ENCODE data around the gene NDUFS7.

DNA sequence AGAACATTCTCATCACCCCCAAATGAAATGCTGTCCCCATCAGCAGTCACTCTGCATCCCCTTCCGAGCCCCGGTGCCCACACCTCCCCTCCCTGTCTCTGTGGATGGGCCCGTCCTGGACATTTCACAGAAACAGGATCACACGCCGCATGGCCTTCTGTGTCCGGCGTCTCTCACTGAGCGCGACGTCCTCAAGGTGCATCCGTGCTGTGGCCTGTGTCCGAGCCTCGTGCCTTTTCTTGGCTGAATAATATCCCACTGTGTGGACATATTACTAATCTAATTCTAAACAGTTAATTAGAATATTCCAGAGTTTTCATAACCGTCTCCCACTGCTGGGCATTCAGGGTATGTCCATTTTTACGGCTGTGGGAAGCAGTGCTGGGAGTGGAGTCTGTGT lies 8.7 kb downstream of the NDUFS7 start:
- TF ChIP-seq, protein P1, sequence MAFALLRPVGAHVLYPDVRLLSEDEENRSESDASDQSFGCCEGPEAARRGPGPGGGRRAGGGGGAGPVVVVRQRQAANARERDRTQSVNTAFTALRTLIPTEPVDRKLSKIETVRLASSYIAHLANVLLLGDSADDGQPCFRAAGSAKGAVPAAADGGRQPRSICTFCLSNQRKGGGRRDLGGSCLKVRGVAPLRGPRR (CRISPR knock-in tag; IDR thresholded peaks at IDR 0.05): no peak
- TF ChIP-seq, protein P2, sequence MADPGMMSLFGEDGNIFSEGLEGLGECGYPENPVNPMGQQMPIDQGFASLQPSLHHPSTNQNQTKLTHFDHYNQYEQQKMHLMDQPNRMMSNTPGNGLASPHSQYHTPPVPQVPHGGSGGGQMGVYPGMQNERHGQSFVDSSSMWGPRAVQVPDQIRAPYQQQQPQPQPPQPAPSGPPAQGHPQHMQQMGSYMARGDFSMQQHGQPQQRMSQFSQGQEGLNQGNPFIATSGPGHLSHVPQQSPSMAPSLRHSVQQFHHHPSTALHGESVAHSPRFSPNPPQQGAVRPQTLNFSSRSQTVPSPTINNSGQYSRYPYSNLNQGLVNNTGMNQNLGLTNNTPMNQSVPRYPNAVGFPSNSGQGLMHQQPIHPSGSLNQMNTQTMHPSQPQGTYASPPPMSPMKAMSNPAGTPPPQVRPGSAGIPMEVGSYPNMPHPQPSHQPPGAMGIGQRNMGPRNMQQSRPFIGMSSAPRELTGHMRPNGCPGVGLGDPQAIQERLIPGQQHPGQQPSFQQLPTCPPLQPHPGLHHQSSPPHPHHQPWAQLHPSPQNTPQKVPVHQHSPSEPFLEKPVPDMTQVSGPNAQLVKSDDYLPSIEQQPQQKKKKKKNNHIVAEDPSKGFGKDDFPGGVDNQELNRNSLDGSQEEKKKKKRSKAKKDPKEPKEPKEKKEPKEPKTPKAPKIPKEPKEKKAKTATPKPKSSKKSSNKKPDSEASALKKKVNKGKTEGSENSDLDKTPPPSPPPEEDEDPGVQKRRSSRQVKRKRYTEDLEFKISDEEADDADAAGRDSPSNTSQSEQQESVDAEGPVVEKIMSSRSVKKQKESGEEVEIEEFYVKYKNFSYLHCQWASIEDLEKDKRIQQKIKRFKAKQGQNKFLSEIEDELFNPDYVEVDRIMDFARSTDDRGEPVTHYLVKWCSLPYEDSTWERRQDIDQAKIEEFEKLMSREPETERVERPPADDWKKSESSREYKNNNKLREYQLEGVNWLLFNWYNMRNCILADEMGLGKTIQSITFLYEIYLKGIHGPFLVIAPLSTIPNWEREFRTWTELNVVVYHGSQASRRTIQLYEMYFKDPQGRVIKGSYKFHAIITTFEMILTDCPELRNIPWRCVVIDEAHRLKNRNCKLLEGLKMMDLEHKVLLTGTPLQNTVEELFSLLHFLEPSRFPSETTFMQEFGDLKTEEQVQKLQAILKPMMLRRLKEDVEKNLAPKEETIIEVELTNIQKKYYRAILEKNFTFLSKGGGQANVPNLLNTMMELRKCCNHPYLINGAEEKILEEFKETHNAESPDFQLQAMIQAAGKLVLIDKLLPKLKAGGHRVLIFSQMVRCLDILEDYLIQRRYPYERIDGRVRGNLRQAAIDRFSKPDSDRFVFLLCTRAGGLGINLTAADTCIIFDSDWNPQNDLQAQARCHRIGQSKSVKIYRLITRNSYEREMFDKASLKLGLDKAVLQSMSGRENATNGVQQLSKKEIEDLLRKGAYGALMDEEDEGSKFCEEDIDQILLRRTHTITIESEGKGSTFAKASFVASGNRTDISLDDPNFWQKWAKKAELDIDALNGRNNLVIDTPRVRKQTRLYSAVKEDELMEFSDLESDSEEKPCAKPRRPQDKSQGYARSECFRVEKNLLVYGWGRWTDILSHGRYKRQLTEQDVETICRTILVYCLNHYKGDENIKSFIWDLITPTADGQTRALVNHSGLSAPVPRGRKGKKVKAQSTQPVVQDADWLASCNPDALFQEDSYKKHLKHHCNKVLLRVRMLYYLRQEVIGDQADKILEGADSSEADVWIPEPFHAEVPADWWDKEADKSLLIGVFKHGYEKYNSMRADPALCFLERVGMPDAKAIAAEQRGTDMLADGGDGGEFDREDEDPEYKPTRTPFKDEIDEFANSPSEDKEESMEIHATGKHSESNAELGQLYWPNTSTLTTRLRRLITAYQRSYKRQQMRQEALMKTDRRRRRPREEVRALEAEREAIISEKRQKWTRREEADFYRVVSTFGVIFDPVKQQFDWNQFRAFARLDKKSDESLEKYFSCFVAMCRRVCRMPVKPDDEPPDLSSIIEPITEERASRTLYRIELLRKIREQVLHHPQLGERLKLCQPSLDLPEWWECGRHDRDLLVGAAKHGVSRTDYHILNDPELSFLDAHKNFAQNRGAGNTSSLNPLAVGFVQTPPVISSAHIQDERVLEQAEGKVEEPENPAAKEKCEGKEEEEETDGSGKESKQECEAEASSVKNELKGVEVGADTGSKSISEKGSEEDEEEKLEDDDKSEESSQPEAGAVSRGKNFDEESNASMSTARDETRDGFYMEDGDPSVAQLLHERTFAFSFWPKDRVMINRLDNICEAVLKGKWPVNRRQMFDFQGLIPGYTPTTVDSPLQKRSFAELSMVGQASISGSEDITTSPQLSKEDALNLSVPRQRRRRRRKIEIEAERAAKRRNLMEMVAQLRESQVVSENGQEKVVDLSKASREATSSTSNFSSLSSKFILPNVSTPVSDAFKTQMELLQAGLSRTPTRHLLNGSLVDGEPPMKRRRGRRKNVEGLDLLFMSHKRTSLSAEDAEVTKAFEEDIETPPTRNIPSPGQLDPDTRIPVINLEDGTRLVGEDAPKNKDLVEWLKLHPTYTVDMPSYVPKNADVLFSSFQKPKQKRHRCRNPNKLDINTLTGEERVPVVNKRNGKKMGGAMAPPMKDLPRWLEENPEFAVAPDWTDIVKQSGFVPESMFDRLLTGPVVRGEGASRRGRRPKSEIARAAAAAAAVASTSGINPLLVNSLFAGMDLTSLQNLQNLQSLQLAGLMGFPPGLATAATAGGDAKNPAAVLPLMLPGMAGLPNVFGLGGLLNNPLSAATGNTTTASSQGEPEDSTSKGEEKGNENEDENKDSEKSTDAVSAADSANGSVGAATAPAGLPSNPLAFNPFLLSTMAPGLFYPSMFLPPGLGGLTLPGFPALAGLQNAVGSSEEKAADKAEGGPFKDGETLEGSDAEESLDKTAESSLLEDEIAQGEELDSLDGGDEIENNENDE (IDR thresholded peaks at IDR 0.05; ENCODE audit: low read depth, low read length): no peak
- no peak for TF ChIP-seq SMARCA4 (IDR thresholded peaks at IDR 0.05)
- TF ChIP-seq, protein P3, sequence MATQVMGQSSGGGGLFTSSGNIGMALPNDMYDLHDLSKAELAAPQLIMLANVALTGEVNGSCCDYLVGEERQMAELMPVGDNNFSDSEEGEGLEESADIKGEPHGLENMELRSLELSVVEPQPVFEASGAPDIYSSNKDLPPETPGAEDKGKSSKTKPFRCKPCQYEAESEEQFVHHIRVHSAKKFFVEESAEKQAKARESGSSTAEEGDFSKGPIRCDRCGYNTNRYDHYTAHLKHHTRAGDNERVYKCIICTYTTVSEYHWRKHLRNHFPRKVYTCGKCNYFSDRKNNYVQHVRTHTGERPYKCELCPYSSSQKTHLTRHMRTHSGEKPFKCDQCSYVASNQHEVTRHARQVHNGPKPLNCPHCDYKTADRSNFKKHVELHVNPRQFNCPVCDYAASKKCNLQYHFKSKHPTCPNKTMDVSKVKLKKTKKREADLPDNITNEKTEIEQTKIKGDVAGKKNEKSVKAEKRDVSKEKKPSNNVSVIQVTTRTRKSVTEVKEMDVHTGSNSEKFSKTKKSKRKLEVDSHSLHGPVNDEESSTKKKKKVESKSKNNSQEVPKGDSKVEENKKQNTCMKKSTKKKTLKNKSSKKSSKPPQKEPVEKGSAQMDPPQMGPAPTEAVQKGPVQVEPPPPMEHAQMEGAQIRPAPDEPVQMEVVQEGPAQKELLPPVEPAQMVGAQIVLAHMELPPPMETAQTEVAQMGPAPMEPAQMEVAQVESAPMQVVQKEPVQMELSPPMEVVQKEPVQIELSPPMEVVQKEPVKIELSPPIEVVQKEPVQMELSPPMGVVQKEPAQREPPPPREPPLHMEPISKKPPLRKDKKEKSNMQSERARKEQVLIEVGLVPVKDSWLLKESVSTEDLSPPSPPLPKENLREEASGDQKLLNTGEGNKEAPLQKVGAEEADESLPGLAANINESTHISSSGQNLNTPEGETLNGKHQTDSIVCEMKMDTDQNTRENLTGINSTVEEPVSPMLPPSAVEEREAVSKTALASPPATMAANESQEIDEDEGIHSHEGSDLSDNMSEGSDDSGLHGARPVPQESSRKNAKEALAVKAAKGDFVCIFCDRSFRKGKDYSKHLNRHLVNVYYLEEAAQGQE (IDR thresholded peaks at IDR 0.05; ENCODE audit: borderline replicate concordance): no peak
- TF ChIP-seq, protein P3 (CRISPR knock-in tag; IDR thresholded peaks at IDR 0.05; ENCODE audit: low read depth): no peak
- TF ChIP-seq GABPA (tag; conservative IDR thresholded peaks at IDR 0.05; ENCODE audit: low read depth): no peak
- no peak for TF ChIP-seq CTCF (IDR thresholded peaks at IDR 0.05 in 2 of 3, conservative IDR thresholded peaks at IDR 0.05 in 1 of 3; ENCODE audit: insufficient read depth in 2 of 3, low read depth in 1 of 3, low read length in 3 of 3)
- no peak for TF ChIP-seq SETDB1 (IDR thresholded peaks at IDR 0.05; ENCODE audit: low read length)
